ENCODE results near the gene MSRB3.
A peak's percentile ranks its signal among the peaks of the same experiment; 100 is the strongest.
"Not testable (repeated sequence)": the region's sequence is repeated elsewhere in the genome, so short reads cannot be mapped to it uniquely, and the experiment has no call there.

MSRB3 gene

GRCh38 chr12:65278576-65279368 is at the start of gene MSRB3:
MSRB3 (plus strand) TSS chr12:65278683; CDS start chr12:65308580, 29,897 bp downstream.
- DNase-seq (ENCODE audit: low read depth) = peak; percentile 80

- peak; percentile 65 for DNase-seq (ENCODE audit: low read depth)
Observed at GRCh38 chr12:65229441-65229840, 49.0 kb upstream of the MSRB3 start.

- DNase-seq (ENCODE audit: low read depth) = peak; percentile 3
Observed at GRCh38 chr12:65232476-65233077, 45.9 kb upstream of the MSRB3 start.

GRCh38 chr12:65237153-65237552 is 41.3 kb upstream of the MSRB3 start:
- no peak for DNase-seq (ENCODE audit: low read depth)

GRCh38 chr12:65238609-65239008 is 39.9 kb upstream of the MSRB3 start:
- DNase-seq (ENCODE audit: low read depth) = no peak

GRCh38 chr12:65248656-65249633 is 29.5 kb upstream of the MSRB3 start:
- DNase-seq (ENCODE audit: low read depth) = no peak

GRCh38 chr12:65252515-65252914 is 26.0 kb upstream of the MSRB3 start:
- DNase-seq (ENCODE audit: low read depth) = no peak

GRCh38 chr12:65257986-65258385 is 20.5 kb upstream of the MSRB3 start:
- DNase-seq (ENCODE audit: low read depth) = no peak

GRCh38 chr12:65259501-65259900 is 19.0 kb upstream of the MSRB3 start:
- DNase-seq (ENCODE audit: low read depth) = no peak

- no peak for DNase-seq (ENCODE audit: low read depth)
Observed at GRCh38 chr12:65263777-65264176, 14.7 kb upstream of the MSRB3 start.

- no peak for DNase-seq (ENCODE audit: low read depth)
Observed at GRCh38 chr12:65266408-65266807, 12.1 kb upstream of the MSRB3 start.

GRCh38 chr12:65269603-65270002 is 8.9 kb upstream of the MSRB3 start:
- DNase-seq (ENCODE audit: low read depth) = no peak

- no peak for DNase-seq (ENCODE audit: low read depth)
Observed at GRCh38 chr12:65274602-65275272, 3.7 kb upstream of the MSRB3 start.

- DNase-seq (ENCODE audit: low read depth) = no peak
Observed at GRCh38 chr12:65275627-65276026, 2.9 kb upstream of the MSRB3 start.

- no peak for DNase-seq (ENCODE audit: low read depth)
Observed at GRCh38 chr12:65276916-65277530, 1.5 kb upstream of the MSRB3 start.

GRCh38 chr12:65277994-65278575 is 398 bp upstream of the MSRB3 start:
- DNase-seq (ENCODE audit: low read depth) = no peak

GRCh38 chr12:65279369-65280112 is 1.1 kb downstream of the MSRB3 start:
- no peak for DNase-seq (ENCODE audit: low read depth)

GRCh38 chr12:65280306-65280705 is 1.8 kb downstream of the MSRB3 start:
- DNase-seq (ENCODE audit: low read depth) = peak; percentile 30

- no peak for DNase-seq (ENCODE audit: low read depth)
Observed at GRCh38 chr12:65282840-65283239, 4.4 kb downstream of the MSRB3 start.

- not testable (repeated sequence) for DNase-seq (ENCODE audit: low read depth)
Observed at GRCh38 chr12:65285532-65285931, 7.0 kb downstream of the MSRB3 start.
